Measurements from ENCODE around the gene FMNL3. TPM values are rescaled to one million over a fixed set of nuclear protein-coding genes. Genes with fewer than 3 reads are reported as not detected.

The FMNL3 gene
- total RNA-seq, 1 donor from 2014 or later, result 30.4 TPM

- H3K4me3 ChIP-seq, result no peak overlapping the region
- intact Hi-C loops (cut with DNase I), result no loop called here
- H3K27me3 ChIP-seq, result no peaks in the 10 kb centered on the region
- peaks cover 13 to 49% of the 10 kb centered on the region in 2 donors for H3K36me3 ChIP-seq
- no peak overlapping the region for H3K27ac ChIP-seq
- no peak for TF ChIP-seq CTCF (IDR thresholded peaks at IDR 0.05)
- no peak for DNase-seq (ENCODE audit: low spot score in 2 of 2)
- H3K4me1 ChIP-seq, result peaks cover 9 to 19% of the 10 kb centered on the region in 2 donors
- H3K9me3 ChIP-seq, result no peaks in the 10 kb centered on the region
These were observed 48.9 kb downstream of the FMNL3 start for GRCh38 chr12:49658276-49658675.

GRCh38 chr12:49655595-49656236 lies 51.5 kb downstream of the FMNL3 start:
- Histone ChIP-seq H3K4me3 (no peak overlapping the region), H3K27ac (no peak overlapping the region), H3K27me3 (no peaks in the 10 kb centered on the region), H3K4me1 (no peaks in the 10 kb centered on the region), H3K9me3 (no peaks in the 10 kb centered on the region), H3K36me3 (peaks cover 19 to 72% of the 10 kb centered on the region in 2 donors)
- DNase-seq (ENCODE audit: low spot score in 2 of 2), result no peak
- intact Hi-C loops (cut with DNase I), result no loop called here
- no peak for TF ChIP-seq CTCF (IDR thresholded peaks at IDR 0.05)

- Histone ChIP-seq H3K27me3 (no peaks in the 10 kb centered on the region), H3K4me3 (no peak overlapping the region), H3K36me3 (peaks cover 19 to 82% of the 10 kb centered on the region in 2 donors), H3K27ac (no peak overlapping the region), H3K4me1 (no peaks in the 10 kb centered on the region), H3K9me3 (no peaks in the 10 kb centered on the region)
- no peak for TF ChIP-seq CTCF (IDR thresholded peaks at IDR 0.05)
- DNase-seq (ENCODE audit: low spot score in 2 of 2), result no peak
- intact Hi-C loops (cut with DNase I), result no loop called here
These were observed 52.5 kb downstream of the FMNL3 start for GRCh38 chr12:49654715-49655114.

- intact Hi-C loops (cut with DNase I), result no loop called here
- no peak for TF ChIP-seq CTCF (IDR thresholded peaks at IDR 0.05)
- no peak for DNase-seq (ENCODE audit: low spot score in 2 of 2)
- no peak overlapping the region for H3K27ac ChIP-seq
- peaks cover 0 to 7% of the 10 kb centered on the region in 2 donors for H3K4me1 ChIP-seq
- H3K4me3 ChIP-seq, result no peak overlapping the region
- H3K27me3 ChIP-seq, result no peaks in the 10 kb centered on the region
- H3K9me3 ChIP-seq, result no peaks in the 10 kb centered on the region
- H3K36me3 ChIP-seq, result peaks cover 13 to 80% of the 10 kb centered on the region in 2 donors
These were observed 54.2 kb downstream of the FMNL3 start for GRCh38 chr12:49652921-49653520.

- no peak overlapping the region for H3K27ac ChIP-seq
- H3K4me1 ChIP-seq, result peaks cover 0 to 18% of the 10 kb centered on the region in 2 donors
- intact Hi-C loops (cut with DNase I), result no loop called here
- H3K36me3 ChIP-seq, result peaks cover 16 to 75% of the 10 kb centered on the region in 2 donors
- no peaks in the 10 kb centered on the region for H3K27me3 ChIP-seq
- no peak overlapping the region for H3K4me3 ChIP-seq
- no peak for DNase-seq (ENCODE audit: low spot score in 2 of 2)
- TF ChIP-seq CTCF (IDR thresholded peaks at IDR 0.05), result no peak
- H3K9me3 ChIP-seq, result no peaks in the 10 kb centered on the region
These were observed 55.4 kb downstream of the FMNL3 start for GRCh38 chr12:49651855-49652254.

All from ascending aorta (tissue), 2 donors.